Cardiac fibroblast (primary cell): ENCODE results near the gene AREL1.
A peak's percentile ranks its signal among the peaks of the same experiment; 100 is the strongest.

Experiments used
- DNase-seq, 2 donors: peaks; one replicate each; pipeline versions ENCODE4 v3.0.0 to v3.0.0-alpha.2; 2010; ENCODE audit warnings: low read depth in 2 of 2
- H3K4me3 ChIP-seq, 2 donors: replicated peaks in 1 of 2; 1 replicate in 1 of 2; 2 replicates in 1 of 2; pipeline ENCODE4 v1.5.1; 2011; ENCODE audit warnings: low read depth in 2 of 2, low read length in 2 of 2, mild to moderate bottlenecking in 2 of 2, moderate library complexity in 1 of 2
- TF ChIP-seq, protein P1 (sequence below): IDR thresholded peaks from one replicate; pipeline ENCODE4 v1.5.1; 2011; ENCODE audit warnings: low read depth, mild to moderate bottlenecking, low read length, inconsistent platforms

AREL1 gene

DNA sequence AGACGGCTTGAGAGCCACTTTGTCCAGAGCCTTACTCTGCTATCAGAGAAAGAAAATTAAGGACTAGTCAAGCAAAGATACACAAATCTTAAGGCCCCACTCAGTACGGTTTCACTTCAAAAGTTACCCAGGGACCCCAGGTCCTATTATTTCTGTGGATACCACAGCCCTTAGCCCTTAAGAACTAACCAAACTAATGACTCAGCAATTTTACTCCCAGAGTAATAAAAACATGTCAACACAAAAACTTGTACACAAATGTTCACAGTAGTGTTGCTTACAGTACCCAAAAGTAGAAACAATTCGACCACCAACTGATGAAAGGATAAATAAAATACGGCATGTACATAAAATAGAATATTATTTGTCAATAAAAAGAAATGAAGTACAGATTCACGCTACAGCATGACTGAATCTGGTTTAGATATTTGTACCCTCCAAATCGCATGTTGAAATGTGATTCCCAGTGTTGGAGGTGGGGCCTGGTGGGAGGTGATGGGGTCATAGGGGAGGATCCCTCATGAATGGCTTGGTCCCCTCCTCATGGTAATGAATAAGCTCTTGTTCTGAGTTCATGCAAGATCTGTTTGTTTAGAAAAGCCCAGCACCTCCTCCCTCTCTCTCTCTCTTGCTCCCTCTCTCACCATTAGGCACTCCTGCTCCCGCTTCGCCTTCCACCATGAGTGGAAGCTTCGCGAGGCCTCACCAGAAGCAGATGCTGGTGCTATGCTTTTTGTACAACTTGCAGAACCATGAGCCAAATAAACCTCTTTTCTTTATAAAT is 30.5 kb downstream of the AREL1 start:
- no peak overlapping the region for H3K4me3 ChIP-seq
- no peak for DNase-seq
- TF ChIP-seq, protein P1, sequence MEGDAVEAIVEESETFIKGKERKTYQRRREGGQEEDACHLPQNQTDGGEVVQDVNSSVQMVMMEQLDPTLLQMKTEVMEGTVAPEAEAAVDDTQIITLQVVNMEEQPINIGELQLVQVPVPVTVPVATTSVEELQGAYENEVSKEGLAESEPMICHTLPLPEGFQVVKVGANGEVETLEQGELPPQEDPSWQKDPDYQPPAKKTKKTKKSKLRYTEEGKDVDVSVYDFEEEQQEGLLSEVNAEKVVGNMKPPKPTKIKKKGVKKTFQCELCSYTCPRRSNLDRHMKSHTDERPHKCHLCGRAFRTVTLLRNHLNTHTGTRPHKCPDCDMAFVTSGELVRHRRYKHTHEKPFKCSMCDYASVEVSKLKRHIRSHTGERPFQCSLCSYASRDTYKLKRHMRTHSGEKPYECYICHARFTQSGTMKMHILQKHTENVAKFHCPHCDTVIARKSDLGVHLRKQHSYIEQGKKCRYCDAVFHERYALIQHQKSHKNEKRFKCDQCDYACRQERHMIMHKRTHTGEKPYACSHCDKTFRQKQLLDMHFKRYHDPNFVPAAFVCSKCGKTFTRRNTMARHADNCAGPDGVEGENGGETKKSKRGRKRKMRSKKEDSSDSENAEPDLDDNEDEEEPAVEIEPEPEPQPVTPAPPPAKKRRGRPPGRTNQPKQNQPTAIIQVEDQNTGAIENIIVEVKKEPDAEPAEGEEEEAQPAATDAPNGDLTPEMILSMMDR, result no peak

DNA sequence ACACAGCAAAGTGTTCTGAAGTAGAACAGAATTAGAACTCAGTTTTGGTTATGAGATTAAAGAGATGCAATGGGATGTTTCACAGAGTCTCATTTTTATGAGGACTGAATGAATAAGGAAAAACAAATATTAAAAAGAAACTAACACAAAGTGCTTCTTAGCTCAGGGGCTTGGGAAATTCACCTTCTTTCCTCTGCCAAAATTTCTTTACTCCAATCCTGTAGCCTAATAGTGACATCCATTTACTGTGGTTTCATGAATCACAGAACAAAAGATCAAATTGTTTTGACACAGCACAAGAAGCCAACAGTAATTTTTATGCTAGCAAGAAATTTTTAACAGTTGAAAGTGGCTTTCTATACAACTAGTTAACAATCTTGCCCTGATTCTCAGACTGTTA is 37.7 kb downstream of the AREL1 start:
- TF ChIP-seq, protein P1, result no peak
- no peak overlapping the region for H3K4me3 ChIP-seq
- peak in 1 of 2 donors; percentile 28 for DNase-seq

DNA sequence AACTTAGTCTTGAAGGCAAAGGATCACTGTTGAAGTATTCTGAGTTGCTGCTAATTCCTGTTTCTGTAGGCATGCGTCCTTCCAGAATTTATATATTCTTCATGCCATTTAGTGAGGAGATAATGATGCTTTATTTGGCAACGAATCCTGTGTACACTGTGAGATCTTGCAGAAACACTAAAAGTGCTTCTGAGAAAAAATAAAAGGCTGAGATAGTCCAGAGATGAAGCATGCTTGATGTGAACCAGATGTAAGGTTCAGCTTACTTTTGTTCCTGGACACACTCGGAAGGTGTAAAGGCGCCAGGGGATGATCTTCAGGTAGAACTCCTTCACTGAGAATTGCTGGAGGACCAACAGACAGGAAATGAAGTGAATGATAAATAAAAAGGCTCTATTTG is 39.1 kb downstream of the AREL1 start:
- H3K4me3 ChIP-seq, result no peak overlapping the region
- TF ChIP-seq, protein P1, result no peak
- no peak for DNase-seq

DNA sequence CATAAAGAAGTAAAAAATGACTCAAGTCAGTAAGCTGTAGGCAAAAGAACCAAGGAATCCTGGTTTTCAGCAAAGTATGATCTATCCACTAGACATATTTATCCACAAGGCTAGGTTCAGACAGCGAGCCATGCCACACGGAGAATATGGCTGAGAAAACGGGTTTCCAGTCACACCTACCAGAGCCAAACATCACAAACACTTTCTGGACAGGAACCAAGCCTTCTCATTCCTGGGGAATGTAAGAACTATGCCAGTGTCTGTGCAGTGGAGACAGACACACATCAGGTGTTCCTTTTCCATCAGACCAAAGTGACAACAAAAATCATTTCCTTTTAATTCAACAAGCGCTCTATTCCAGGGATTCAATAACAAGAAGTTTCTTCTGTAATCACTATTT is 41.1 kb downstream of the AREL1 start:
- peak; percentile 77 to 90 for DNase-seq
- TF ChIP-seq, protein P1, result no peak
- no peak overlapping the region for H3K4me3 ChIP-seq

GRCh38 chr14:74670726-74671411 is 42.0 kb downstream of the AREL1 start:
- peak; percentile 45 to 67 for DNase-seq
- H3K4me3 ChIP-seq, result no peak overlapping the region
- TF ChIP-seq, protein P1, result no peak

GRCh38 chr14:74669846-74670245 is 43.0 kb downstream of the AREL1 start:
- H3K4me3 ChIP-seq, result no peak overlapping the region
- TF ChIP-seq, protein P1, result no peak
- no peak for DNase-seq
